Hepatic stellate cell (primary cell): ENCODE results near the gene STX16.

Experiments
- DNase-seq: peaks from one replicate; pipeline ENCODE4 v3.0.0; 2011; ENCODE audit warnings: low spot score

Gene STX16

GRCh38 chr20:58652606-58653294 lies 1.7 kb downstream of the STX16 start:
- no peak for DNase-seq

- DNase-seq: no peak
Measured at GRCh38 chr20:58654337-58654736, 3.3 kb downstream of the STX16 start.

GRCh38 chr20:58655328-58656107 lies 4.4 kb downstream of the STX16 start:
- DNase-seq: no peak

GRCh38 chr20:58656831-58657230 lies 5.7 kb downstream of the STX16 start:
- DNase-seq: no peak

GRCh38 chr20:58657262-58657661 lies 6.2 kb downstream of the STX16 start:
- DNase-seq: no peak

- no peak for DNase-seq
Measured at GRCh38 chr20:58657986-58658385, 6.9 kb downstream of the STX16 start.

GRCh38 chr20:58658760-58659159 lies 7.7 kb downstream of the STX16 start:
- no peak for DNase-seq

GRCh38 chr20:58659841-58660240 lies 8.8 kb downstream of the STX16 start:
- no peak for DNase-seq

GRCh38 chr20:58660855-58661597 lies 9.9 kb downstream of the STX16 start:
- DNase-seq: no peak

GRCh38 chr20:58661598-58662473 lies 10.8 kb downstream of the STX16 start:
- DNase-seq: no peak

- no peak for DNase-seq
Measured at GRCh38 chr20:58664331-58664730, 13.2 kb downstream of the STX16 start.

- no peak for DNase-seq
Measured at GRCh38 chr20:58664883-58665282, 13.8 kb downstream of the STX16 start.

GRCh38 chr20:58665606-58666005 lies 14.5 kb downstream of the STX16 start:
- no peak for DNase-seq

GRCh38 chr20:58666702-58667101 lies 15.6 kb downstream of the STX16 start:
- DNase-seq: no peak

- DNase-seq: no peak
Measured at GRCh38 chr20:58667975-58668374, 16.9 kb downstream of the STX16 start.

- no peak for DNase-seq
Measured at GRCh38 chr20:58668901-58669286, 17.8 kb downstream of the STX16 start.

GRCh38 chr20:58669287-58670006 lies 18.4 kb downstream of the STX16 start:
- no peak for DNase-seq

- no peak for DNase-seq
Measured at GRCh38 chr20:58670102-58670501, 19.0 kb downstream of the STX16 start.

GRCh38 chr20:58670659-58671058 lies 19.6 kb downstream of the STX16 start:
- DNase-seq: no peak

- no peak for DNase-seq
Measured at GRCh38 chr20:58673119-58673518, 22.0 kb downstream of the STX16 start.

- no peak for DNase-seq
Measured at GRCh38 chr20:58675146-58675584, 24.1 kb downstream of the STX16 start.
